C4-2B (cell line): Measurements from ENCODE around the gene CEBPZ.

Experiments
- CTCF ChIP-seq: fragments of 450-650 bp; conservative IDR thresholded peaks from 2 replicates; pipeline ENCODE4 v1.5.1; 2017; ENCODE audit warnings: mild to moderate bottlenecking
- ZFX ChIP-seq: fragments of 450-650 bp; IDR thresholded peaks from 2 replicates; pipeline ENCODE4 v1.6.1; 2017

- TF ChIP-seq CTCF (no peak), ZFX (no peak)
Measured at GRCh38 chr2:37201766-37202165, 29.6 kb downstream of the CEBPZ start.
